Neural cell (in vitro differentiated cells): Measurements from ENCODE around the gene DNAH1. TPM values are rescaled to one million over a fixed set of nuclear protein-coding genes. Genes with fewer than 3 reads are reported as not detected.

Experiments
- H2AFZ ChIP-seq: fragments of 200-600, 300-800 bp; sonication (generic), shearing (Covaris generic); 2 replicates; pipeline ENCODE4 v1.6.0; 2014; ENCODE audit warnings: low read depth, mild to moderate bottlenecking, antibody characterized with exemption, low read length, moderate library complexity
- H3F3A ChIP-seq: fragments of 200-600 bp; shearing (Covaris generic); 2 replicates; pipeline ENCODE4 v1.6.1; 2016; ENCODE audit warnings: mild to moderate bottlenecking, moderate library complexity, mixed read lengths, antibody characterized with exemption, low read length; ENCODE audit not compliant: insufficient read depth, poor library complexity, severe bottlenecking
- H3K27ac ChIP-seq: fragments of 200-600, 300-800 bp; sonication (generic), shearing (Covaris generic); 2 replicates; pipeline ENCODE4 v1.5.1; 2014; ENCODE audit warnings: mild to moderate bottlenecking, low read length, moderate library complexity
- H3K27me3 ChIP-seq: fragments of 300-800, 200-600 bp; sonication (generic), shearing (Covaris generic); 2 replicates; pipeline ENCODE4 v1.6.0; 2014; ENCODE audit warnings: mild to moderate bottlenecking, low read depth, low read length, moderate library complexity; ENCODE audit not compliant: insufficient read depth
- H3K36me3 ChIP-seq: fragments of 300-800, 200-600 bp; sonication (generic), shearing (Covaris generic); 2 replicates; pipeline ENCODE4 v1.5.1; 2014; ENCODE audit warnings: mild to moderate bottlenecking, antibody characterized with exemption, low read length, moderate library complexity; ENCODE audit not compliant: insufficient read depth
- H3K4me2 ChIP-seq: fragments of 300-800, 200-600 bp; sonication (generic), shearing (Covaris generic); 2 replicates; pipeline ENCODE4 v1.6.0; 2014; ENCODE audit warnings: mild to moderate bottlenecking, low read length
- H3K4me3 ChIP-seq: fragments of 300-800, 200-600 bp; sonication (generic), shearing (Covaris generic); 2 replicates; pipeline ENCODE4 v1.5.1; 2014; ENCODE audit warnings: mild to moderate bottlenecking, low read length, moderate library complexity
- H3K79me2 ChIP-seq: fragments of 200-600 bp; shearing (Covaris generic); replicated peaks from 2 replicates; pipeline ENCODE4 v1.6.0; 2014; ENCODE audit warnings: mild to moderate bottlenecking, low read length, moderate library complexity; ENCODE audit not compliant: insufficient read depth
- H3K9ac ChIP-seq: fragments of 300-800, 200-600 bp; sonication (generic), shearing (Covaris generic); 2 replicates; pipeline ENCODE4 v1.6.1; 2016; ENCODE audit warnings: mild to moderate bottlenecking, low read length, mixed read lengths
- H3K9me2 ChIP-seq: fragments of 200-600 bp; shearing (Covaris generic); 2 replicates; pipeline ENCODE4 v1.6.1; 2016; ENCODE audit warnings: mild to moderate bottlenecking, low read length, mixed read lengths; ENCODE audit not compliant: insufficient read depth
- H3K9me3 ChIP-seq: fragments of 200-600, 300-800 bp; sonication (generic), shearing (Covaris generic); 2 replicates; pipeline ENCODE4 v1.6.1; 2016; ENCODE audit warnings: mild to moderate bottlenecking, mixed run types, low read length, moderate library complexity, mixed read lengths
- H4K20me1 ChIP-seq: fragments of 200-600 bp; shearing (Covaris generic); 2 replicates; pipeline ENCODE4 v1.6.1; 2016; ENCODE audit warnings: mild to moderate bottlenecking, mixed run types; ENCODE audit not compliant: insufficient read depth
- CTCF ChIP-seq: fragments of 450-650 bp; IDR thresholded peaks from 2 replicates; pipeline ENCODE4 v1.5.1; 2014; ENCODE audit warnings: antibody characterized with exemption, mild to moderate bottlenecking, moderate library complexity; ENCODE audit not compliant: poor library complexity, severe bottlenecking
- EP300 ChIP-seq: fragments of 450-650 bp; conservative IDR thresholded peaks from 2 replicates; pipeline ENCODE4 v1.6.1; 2014; ENCODE audit warnings: antibody characterized with exemption, mild to moderate bottlenecking, moderate library complexity; ENCODE audit not compliant: poor library complexity, severe bottlenecking
- EZH2 ChIP-seq: fragments of 200-600, 300-800 bp; shearing (Covaris generic), sonication (generic); IDR thresholded peaks from 2 replicates; pipeline ENCODE4 v1.6.1; 2014; ENCODE audit warnings: antibody characterized with exemption, low read length, borderline replicate concordance, mild to moderate bottlenecking; ENCODE audit not compliant: insufficient read depth, poor library complexity, severe bottlenecking
- MXI1 ChIP-seq: fragments of 450-650 bp; conservative IDR thresholded peaks from 2 replicates; pipeline ENCODE4 v1.6.1; 2014; ENCODE audit warnings: antibody characterized with exemption, mild to moderate bottlenecking; ENCODE audit not compliant: poor library complexity, severe bottlenecking
- POLR2AphosphoS5 ChIP-seq: IDR thresholded peaks from 2 replicates; pipeline ENCODE4 v1.6.1; 2012
- RAD21 ChIP-seq: fragments of 450-650 bp; conservative IDR thresholded peaks from 2 replicates; pipeline ENCODE4 v1.6.1; 2014; ENCODE audit warnings: antibody characterized with exemption, mild to moderate bottlenecking, moderate library complexity
- REST ChIP-seq: IDR thresholded peaks from 2 replicates; pipeline ENCODE4 v1.6.1; 2012; ENCODE audit warnings: borderline replicate concordance
- SMC3 ChIP-seq: fragments of 450-650 bp; conservative IDR thresholded peaks from 2 replicates; pipeline ENCODE4 v1.6.1; 2014; ENCODE audit warnings: antibody characterized with exemption, mild to moderate bottlenecking, moderate library complexity; ENCODE audit not compliant: poor library complexity
- TAF1 ChIP-seq: IDR thresholded peaks from 2 replicates; pipeline ENCODE4 v1.6.1; 2012; ENCODE audit warnings: low read depth
- polyA plus RNA-seq: library from polyadenylated mRNA; depleted of rRNA; stranded (reverse); fragments of >200 nt; gene quantifications from 2 replicates; pipeline ENCODE4 v1.2.3, GENCODE V29; 2014

DNAH1 gene
- polyA plus RNA-seq, 1 donor from 2014 or later = 5.4 TPM

GRCh38 chr3:52315006-52315405, 1.1 kb upstream of the DNAH1 start:
- Histone ChIP-seq H3F3A (no peaks in the 10 kb centered on the region), H3K36me3 (no peaks in the 10 kb centered on the region), H3K27ac (peak overlapping the region; percentile 70), H3K9me2 (no peaks in the 10 kb centered on the region), H3K27me3 (no peaks in the 10 kb centered on the region), H3K4me3 (no peak overlapping the region), H3K79me2 (no peaks in the 10 kb centered on the region), H2AFZ (no peak overlapping the region), H3K9ac (no peak overlapping the region), H3K4me2 (no peak overlapping the region), H4K20me1 (no peaks in the 10 kb centered on the region), H3K9me3 (no peaks in the 10 kb centered on the region)
- TF ChIP-seq MXI1 (no peak), RAD21 (no peak), POLR2AphosphoS5 (no peak), EZH2 (no peak), REST (no peak), EP300 (no peak), CTCF (no peak), SMC3 (no peak), TAF1 (no peak)

GRCh38 chr3:52317208-52318000, 1.3 kb downstream of the DNAH1 start:
- Histone ChIP-seq H3K9me2 (no peaks in the 10 kb centered on the region), H3K79me2 (no peaks in the 10 kb centered on the region), H3K4me2 (no peak overlapping the region), H3F3A (no peaks in the 10 kb centered on the region), H3K9ac (no peak overlapping the region), H4K20me1 (no peaks in the 10 kb centered on the region), H3K27me3 (no peaks in the 10 kb centered on the region), H3K36me3 (no peaks in the 10 kb centered on the region), H3K9me3 (no peaks in the 10 kb centered on the region), H3K27ac (no peak overlapping the region), H3K4me3 (peak overlapping the region; percentile 29), H2AFZ (no peak overlapping the region)
- TF ChIP-seq MXI1 = no peak
- no peak for TF ChIP-seq SMC3
- TF ChIP-seq TAF1 = no peak
- no peak for TF ChIP-seq REST
- TF ChIP-seq EP300 = no peak
- TF ChIP-seq RAD21 = no peak
- no peak for TF ChIP-seq POLR2AphosphoS5
- TF ChIP-seq EZH2 = no peak
- no peak for TF ChIP-seq CTCF
